ENCODE measurements around the gene RBP4. TPM values are rescaled to one million over a fixed set of nuclear protein-coding genes. Genes with fewer than 3 reads are reported as not detected.

Gene RBP4
- total RNA-seq, 2 donors from 2014 or later, result 8.3 to 10.1 TPM

- DNase-seq (peak; percentile 85 to 87), ATAC-seq (peak; percentile 91)
- intact Hi-C loops (cut with DNase I, micrococcal nuclease), result no loop called here
Observed at GRCh38 chr10:93542358-93542791, 58.7 kb downstream of the RBP4 start.

Other genes starting within 250 kb of the RBP4 start
- gene MYOF, start 118.9 kb downstream of the RBP4 start, total RNA-seq, result 100 to 1,000 TPM; 106 to 110 TPM
- gene CEP55, start 104.6 kb downstream of the RBP4 start, total RNA-seq, result 1 to 10 TPM; 2.0 to 7.4 TPM
- gene FFAR4, start 34.6 kb downstream of the RBP4 start, total RNA-seq, result 10 to 100 TPM; 36.9 to 44.4 TPM
- not detected for gene PDE6C, start 11.3 kb upstream of the RBP4 start, total RNA-seq
- gene FRA10AC1, start 101.4 kb upstream of the RBP4 start, total RNA-seq, result 10 to 100 TPM in 1 of 2 donors, 1 to 10 TPM in 1; 8.3 to 14.6 TPM
- 1 to 10 TPM in 1 of 2 donors, under 1 TPM in 1; 0.40 to 1.6 TPM for gene LGI1, start 156.7 kb upstream of the RBP4 start, total RNA-seq